Measurements from ENCODE around the gene SYNPR.

SYNPR gene

DNA sequence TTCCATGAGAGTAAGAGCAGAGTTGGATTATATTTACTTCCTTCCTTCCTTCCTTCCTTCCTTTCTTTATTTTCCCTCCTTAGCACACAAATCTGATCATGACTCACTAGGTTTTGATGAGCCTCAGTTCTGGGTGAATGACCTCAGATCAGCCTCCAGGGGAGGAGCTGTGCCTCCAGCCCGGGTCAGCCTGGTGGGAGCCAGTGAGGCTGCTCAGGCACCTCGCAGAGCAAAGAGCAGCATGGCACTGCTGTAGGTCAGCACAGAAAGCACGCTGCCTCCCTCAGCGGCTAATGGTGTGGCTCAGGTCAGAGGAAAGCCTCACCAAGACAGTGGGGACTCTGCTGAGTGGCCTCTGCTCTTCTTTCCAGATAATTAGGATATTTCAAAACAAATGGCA is 108.5 kb downstream of the SYNPR start:
- DNase-seq, result no peak

DNA sequence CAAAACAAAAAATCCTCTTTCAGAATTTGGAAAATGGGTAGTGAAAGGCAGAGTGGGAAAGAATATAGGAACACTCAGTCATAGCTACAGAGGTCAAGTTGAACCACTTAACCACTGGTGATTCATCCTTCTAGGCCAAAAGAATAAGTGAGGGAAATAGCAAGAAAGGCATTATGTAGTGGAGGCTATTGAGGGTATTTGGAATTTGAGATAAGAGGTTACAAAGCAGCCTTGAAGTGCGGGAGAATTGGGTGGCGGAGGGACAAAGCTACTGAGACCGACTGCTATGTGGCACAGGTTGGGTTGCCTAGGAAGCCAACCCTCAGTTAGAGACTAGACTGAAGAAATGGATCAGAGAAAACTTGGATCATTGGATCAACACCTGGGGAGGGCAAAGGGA is 109.5 kb downstream of the SYNPR start:
- no peak for DNase-seq

DNA sequence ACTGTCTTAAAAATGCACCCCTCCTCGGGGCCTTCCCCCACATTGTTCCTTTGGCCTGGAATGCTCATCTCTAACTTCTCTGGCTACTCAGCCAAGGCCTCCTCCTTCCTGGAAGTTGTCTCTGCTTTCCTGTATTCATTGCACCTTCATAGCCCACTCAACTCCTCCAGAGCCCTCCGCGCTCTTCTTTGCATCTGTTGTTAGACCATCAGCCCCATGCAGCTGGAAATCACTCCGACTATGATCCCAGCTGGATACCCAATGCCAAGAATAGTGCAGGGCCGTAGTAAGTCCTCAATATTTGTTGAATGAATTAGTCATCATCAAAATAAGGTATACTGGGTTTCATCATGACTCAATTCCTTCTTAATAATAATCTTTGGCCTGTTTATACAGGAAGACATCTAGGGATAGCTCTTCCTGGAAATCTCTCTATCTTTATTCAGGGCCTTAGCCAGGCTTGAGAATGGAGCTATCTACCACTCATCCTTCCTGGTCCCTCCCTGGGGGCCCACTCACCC is 112.7 kb downstream of the SYNPR start:
- DNase-seq, result no peak

DNA sequence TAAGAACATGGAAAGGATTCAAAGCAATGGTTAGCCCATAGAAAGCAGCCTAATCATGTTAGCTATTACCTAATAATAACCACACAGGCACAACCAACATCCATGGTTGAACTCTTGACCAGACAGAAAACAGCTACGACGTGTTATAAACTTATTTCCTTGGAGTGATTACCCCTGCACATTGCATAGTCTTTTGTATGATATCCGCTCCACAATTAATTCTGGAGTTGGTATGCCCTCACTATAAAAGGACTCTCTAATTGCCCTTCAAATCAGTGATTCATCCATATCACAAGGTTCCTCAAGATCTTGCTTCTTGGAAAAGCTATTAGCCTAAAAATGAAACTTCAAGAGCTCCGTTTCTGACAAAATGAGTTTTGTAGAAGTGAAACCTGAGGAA is 117.9 kb downstream of the SYNPR start:
- DNase-seq, result no peak

DNA sequence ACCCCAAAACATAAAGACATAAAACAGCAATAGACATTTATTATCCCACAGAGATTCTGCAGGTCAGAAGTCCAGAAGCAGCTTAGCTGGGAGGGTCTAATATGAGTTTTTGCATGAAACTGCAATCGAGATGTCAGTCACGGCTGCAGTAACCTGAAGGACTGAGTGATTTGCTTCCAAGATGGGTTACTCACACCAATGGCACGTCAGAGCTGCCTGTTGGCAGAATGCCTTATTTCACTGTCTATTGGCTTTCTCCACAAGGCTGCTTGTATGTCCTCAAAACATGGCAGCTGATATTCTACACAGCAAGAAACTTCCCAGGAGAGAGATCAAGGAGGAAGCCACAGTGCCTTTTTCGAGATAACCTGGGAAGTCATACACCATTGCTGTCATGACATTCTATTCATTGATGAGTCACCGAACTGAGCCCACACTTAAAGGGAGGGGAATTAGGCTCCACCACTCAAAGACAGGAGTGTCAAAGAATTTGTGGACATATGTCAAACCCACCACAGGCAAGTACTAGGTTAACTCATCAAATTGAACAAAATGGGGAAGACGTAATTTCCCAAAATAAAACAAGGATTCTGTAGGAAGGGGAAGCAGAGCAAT is 122.2 kb downstream of the SYNPR start:
- no peak for DNase-seq

DNA sequence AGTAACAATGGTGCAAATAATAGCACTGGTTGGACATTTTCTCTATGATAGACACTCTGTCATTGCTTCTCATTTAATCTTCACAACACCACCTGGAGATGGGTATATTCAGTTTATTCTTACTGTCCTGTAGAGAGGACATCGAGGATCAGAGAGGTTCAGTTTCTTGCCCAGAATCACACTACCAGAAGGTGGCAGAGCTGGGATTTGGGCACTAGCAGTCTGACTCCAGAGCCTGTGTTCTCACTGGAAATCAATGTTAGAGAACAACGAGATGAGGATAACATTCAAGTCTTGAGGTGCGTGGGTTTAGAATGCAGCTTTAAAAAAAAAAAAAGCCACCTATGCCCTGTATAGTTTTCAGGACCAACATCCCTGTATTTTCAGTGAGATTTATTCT is 127.8 kb downstream of the SYNPR start:
- no peak for DNase-seq

DNA sequence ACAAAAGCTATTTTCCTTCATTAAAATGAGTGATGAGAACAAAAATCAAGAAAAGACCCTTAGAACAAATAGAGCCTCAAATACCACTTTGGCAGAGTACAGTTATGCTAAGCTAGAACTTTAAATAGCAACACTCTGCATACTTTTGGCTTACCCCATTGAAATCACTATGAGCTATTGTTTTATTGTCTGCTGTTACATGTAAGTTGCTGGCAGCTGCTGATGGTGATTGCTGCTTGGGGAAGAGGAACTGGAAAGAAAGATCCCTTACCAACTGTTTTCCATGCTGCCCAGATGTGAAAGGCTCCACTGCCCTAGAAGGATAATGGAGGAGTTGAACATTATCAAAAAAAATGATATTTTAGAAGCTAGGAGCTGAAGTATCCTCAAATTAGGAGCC is 135.4 kb downstream of the SYNPR start:
- DNase-seq, result no peak

DNA sequence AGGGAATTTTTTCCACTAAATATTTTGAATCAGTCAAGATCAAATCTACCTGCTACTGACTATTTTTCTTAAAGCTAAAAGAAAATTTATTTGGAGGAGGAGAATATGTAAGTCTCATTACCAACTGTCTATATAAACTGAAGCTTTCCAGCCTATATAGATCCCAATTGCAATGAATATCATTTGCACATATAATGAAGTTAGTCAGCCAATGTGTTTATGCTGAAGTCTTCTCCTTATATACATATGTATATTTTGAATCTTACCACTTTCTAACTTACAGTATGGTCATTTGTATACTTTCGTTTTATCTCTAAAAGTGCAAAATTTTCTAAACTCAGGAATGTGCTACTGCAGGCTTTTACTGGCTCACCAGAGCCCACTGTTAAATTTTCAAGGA is 136.5 kb downstream of the SYNPR start:
- no peak for DNase-seq

DNA sequence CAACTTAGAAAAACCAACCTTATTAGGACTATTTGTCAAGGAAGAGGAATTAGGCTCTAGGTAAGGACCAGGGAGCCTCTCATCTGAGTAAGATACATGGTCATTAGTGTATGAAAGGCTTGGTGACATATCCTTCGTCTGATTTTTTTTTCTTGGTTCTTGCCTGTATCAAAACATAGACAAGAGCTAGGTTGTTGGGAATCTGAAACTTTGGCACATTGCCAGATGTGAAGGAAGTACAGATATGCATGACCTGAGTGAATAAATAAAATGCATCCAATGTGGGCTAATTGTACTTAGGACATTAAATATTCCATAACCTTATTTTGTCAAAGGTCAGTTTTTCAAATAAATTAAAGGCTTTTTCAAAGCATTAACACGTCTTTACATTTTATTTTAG is 151.8 kb downstream of the SYNPR start:
- no peak for DNase-seq

DNA sequence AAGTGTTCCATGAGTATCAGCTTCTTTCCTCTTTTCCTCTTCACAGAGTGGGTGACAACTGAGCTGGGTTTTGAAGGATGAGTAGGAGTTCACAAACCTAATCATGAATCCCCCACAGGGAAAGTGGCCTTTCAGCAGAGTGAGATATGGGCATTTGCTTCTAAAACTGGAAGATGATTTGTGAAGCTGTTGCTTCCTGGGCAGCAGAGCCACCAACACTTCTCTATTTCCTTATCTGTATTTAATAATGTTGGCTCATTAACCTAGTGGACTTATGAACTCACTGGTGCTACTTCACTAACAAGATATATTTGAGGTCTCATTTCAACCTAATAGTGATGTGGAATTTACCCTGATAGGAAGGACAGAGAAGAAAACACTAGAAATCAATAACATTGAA is 152.8 kb downstream of the SYNPR start:
- no peak for DNase-seq

DNA sequence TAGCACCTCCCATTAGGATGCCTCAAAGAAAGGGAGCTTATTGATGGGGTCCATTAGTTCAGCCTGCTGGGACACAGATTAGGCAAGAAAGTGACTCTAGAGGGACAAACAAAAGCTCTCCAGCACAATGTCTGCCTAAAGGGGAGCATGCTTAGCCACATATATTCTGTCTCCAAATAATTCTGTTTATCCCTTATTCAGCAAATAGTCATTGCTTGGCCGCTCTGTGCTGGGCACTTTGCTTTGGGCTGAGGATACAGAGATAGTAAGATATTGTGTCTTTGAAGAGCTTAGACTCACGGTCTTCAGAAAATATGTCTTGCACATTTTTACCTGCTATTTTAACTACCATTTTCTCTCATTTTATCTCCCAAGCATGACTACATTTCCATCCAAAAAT is 159.8 kb downstream of the SYNPR start:
- no peak for DNase-seq

DNA sequence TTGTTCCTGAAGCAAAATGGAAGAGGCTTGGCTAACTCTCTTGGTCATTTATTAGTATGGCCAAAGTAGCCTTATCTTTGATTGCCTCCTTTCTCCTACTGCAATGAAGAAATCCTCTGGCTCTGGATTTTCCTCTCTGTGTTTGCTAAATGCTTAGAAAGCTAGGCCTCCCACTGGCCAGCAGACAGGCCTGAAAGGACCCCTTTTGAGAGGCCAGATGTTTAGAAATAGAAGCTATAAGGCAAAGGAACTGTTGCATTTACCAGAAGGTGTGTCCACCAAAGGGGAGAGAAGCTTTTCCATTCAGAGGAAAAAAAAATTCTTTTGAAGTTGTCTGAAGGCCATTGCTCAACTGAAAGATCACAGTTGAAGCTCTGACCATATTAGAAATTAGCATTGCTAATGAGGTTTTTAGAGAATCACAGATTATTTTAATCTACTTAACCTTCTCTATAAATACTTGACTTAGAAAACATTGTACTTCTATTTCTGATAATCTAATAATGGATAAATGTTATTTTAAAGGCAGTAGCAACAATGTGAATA is 160.8 kb downstream of the SYNPR start:
- no peak for DNase-seq

DNA sequence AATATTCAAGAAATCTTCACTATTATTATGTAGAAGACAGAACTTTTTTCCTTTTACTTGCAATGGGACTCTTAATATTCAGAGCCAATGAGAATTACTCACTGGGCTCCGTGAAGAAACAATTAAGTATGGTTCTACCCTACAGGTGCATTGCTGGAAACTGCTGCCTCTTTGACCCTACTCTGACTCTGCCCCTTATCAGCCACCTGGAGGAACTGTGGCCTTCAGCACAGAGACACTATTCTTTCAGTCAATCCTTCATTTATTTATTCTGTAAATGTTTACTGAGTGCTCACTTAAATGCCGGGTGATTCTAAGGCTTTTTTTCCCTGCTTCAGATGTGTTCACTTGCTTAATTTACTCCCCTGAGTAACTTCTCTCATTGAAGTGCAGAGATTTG is 163.2 kb downstream of the SYNPR start:
- DNase-seq, result no peak

DNA sequence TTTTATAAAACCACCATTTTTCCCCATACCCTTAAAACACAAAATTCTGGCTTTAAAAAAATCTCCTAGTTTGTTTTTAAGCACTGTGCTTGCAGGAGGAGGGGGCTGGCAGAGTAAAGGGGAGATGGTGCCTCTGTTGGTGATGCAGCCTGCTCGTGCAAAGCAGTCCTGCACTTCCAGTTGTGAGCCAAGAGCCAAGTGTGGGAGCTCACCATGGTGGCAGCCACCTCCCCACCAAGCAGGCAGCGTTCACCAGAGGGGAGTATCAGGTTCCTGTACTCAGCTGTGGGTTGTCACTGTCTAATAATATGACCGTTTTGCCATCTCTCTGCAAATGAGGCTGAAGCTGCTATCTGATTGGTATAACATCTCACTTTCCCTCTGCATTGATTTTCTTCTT is 164.8 kb downstream of the SYNPR start:
- no peak for DNase-seq

DNA sequence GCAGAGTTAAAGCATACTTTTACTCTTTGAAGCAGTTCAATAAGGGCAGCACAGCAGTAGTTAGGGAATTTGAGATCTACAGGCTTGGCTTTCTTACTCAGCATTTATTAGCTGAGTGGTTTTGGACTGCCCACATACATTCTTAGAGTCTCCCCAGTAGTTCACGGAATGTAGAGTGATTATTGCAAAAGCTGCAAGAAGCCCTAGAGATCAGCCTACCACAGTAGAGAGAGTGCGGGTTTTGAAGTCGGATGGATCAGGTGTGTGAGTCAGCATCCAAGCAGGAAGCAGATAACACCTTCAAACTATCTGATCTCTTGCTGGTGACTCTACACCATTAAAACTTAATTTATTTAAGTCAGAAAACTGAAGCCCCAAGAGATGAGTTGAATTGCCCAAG is 171.9 kb downstream of the SYNPR start:
- no peak for DNase-seq

DNA sequence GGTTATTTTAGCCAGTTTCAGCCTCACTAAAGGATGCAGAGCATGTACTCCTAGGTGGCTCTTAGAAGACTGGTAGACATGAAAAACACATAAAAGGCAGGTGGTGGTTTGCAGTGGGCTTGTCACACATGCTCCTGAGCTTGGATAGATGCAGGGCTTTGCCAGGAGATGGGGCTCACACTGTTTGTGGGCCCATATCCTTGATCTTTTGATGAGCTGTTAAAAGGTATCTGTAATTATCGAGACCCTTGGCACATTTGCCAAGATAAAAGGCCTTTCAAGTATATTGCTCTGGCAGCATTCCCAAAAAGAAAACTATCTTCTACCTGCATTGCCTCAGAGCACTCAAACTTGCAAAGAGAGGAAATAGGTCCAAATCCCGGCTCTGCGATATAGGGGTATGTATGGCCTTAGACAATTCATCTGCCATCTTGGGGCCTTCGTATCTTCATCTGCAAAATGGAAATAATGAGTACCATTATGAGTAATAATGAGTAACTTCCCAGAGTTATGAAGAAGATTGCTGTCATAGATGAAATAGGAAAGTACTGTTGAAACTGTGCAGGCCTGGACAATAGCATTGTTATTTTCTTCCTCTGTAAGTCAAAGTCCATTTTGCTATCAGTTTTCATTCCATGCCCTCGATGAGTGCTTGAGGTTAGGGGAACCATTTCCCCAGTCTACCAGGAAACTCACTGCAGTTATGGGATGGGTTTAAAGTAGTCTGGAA is 172.7 kb downstream of the SYNPR start:
- no peak for DNase-seq

DNA sequence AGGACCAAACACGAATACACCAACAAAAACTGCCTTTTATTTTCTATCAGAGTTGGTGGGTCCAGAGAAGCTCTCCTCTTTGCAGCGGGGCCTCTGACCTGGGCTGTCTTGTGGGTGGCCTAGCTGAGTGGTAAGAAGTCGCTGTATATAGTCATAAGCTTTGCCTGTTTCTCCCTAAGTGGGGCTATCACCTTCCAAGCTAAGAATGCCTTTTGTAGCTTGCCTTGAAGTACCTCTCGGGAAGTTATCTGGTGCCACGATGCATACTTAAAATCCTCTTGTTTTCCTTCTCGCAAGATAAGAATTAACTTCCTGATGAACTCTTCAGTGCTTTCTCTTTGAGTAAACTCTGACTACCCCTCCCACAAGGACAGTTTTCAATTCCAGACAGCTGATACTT is 178.8 kb downstream of the SYNPR start:
- DNase-seq, result no peak

DNA sequence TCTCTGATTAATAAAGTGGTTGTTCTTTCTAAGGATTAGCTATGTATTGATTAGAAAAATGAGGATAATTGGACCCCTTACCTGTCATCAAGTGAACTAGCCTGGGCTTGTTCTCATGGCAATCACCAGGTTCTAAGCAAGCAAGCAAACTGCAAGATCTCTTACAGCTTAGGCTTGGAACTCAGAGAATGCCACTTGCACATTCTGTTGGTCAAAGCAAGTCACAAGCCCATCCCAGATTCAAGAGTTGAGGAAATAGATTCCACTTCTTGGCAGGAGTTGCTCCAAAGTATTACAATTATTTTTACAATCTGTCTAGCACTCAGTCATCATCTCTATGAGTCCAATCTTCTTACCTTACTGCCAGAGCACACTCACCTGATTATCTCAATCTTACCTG is 180.3 kb downstream of the SYNPR start:
- DNase-seq, result no peak

DNA sequence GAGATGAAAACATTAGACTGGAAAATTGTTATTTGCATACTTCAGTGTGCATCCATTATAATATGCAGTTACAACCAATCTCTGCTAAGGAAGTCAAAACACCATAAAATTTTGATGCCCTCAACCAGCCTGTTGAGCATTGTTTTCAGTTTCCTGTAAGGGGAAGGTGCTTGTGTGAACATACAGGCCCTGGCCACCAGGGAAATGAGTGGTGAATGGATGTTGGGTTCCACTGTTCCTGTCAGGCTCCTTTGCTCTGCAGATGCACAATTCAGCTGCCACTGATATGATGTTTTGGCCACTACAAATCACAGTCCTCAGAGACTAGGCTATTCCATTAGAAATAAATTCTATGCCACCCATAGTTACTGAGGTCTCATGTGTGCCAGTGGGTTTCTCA is 184.6 kb downstream of the SYNPR start:
- DNase-seq, result no peak

DNA sequence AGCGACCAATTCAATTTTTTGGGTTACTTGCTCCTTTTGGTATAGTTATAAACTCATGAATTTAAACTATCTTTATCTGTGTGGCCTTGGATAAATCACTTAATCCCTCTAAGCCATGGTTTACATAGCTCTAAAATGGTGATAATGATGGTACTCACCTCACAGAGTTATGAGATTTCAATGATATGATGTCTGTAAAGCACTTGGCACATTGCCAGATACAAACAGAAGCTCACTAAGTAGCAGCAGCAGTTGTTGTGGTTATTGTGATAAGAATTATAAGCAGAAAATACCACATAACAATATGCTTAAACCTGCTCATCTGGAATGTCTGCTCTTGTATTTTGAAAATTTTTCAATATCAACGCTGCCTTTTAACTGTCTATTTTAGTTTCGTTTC is 189.3 kb downstream of the SYNPR start:
- DNase-seq, result no peak

DNA sequence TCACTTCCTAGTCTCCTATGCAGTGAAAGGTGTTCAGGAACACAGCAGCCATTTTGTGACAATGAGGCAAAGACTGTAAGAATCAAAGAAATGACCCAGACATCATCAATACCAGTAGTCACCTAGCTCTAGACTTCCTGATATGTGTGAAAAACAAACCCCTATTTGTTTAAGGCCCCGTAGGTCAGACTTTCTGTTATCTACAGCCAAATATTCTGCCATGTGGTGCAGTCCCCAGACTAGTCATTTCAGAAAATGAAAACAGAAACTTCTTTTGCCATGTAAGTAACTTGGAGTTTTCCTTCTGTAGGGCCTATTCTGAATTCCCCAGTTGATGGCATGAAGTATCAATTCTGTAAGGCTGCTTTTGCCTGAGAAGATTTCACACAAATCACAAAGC is 192.6 kb downstream of the SYNPR start:
- no peak for DNase-seq

DNA sequence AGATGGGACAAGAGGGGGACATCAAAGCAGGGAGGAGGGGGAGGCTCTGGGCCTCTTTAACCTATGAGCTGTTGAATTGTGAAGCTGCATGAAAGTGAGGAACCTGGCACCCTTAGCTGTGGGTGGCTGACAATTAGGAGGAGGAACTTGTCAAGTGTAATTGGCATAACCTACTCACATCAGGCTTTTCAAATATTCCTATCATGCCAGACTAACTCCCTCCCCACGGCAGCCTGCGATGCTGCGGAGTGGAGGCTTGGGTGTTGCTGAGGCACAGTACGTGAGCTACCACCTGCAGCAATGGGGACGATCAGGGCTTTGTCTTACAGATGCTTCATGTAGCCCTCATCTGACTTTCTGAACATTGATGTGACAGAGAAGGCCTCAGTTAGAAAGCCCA is 193.7 kb downstream of the SYNPR start:
- no peak for DNase-seq

DNA sequence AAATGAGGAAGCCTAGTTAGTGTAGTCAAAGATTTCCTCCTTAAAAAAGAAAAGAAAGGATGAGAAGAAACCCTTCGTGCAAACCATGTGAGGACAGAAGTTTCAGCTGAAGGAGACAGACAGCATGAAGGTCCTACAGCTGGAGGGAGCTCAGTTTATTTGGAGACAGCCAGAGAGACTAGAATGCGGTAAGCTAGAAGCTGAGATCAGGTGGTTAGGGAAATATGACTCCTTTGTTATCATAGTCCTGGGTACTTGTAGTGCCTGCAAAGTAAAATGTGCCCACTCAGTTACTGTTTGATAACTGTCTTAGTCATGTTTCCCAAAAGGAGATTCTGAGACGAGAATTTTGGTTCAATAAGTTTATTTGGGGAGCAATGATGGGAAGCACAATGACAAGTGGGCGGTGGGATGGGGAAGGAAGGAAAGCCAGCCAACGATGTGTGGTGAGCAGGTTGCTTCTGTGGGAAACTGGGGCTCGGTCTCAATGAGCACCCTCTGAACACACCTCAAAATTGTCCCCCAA is 195.6 kb downstream of the SYNPR start:
- DNase-seq, result no peak

DNA sequence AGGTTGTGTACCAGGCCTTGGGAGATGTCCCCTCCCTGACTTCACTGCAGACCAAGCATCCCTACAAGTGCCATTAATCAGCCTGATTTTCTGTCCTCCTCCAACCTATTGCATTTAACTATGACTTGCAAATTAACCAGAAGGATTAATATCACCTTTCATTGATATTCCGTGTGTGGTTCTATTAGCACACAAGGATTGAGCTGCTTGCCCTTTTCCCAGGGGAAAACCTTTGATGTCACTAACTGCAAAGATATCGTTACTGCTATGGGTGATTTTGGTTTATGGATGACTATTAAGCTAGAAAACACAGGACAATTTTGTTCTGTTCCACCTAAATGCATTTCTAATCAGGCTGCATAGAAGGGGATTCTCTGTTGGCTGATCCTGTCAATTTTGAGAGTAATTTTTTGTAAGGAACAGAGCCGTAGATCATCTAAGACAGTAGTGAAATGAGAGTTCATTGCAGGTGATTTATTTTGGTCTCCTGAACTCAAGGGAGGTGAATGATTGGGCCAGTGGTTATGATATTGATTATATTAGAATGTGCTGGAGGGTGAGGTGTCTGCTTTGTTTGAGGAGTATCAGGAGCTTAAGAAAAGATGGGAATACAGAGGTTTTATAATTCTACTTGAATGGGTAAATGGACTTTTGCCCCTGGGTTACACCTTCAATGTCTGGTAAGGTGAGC is 196.9 kb downstream of the SYNPR start:
- DNase-seq, result no peak
